Neural cell (in vitro differentiated cells): ENCODE data around the gene INSR.

ENCODE experiments used
- CTCF ChIP-seq: fragments of 450-650 bp; IDR thresholded peaks from 2 replicates; pipeline ENCODE4 v1.5.1; 2014; ENCODE audit warnings: antibody characterized with exemption, mild to moderate bottlenecking, moderate library complexity; ENCODE audit not compliant: poor library complexity, severe bottlenecking
- EZH2 ChIP-seq: fragments of 200-600, 300-800 bp; shearing (Covaris generic), sonication (generic); IDR thresholded peaks from 2 replicates; pipeline ENCODE4 v1.6.1; 2014; ENCODE audit warnings: antibody characterized with exemption, low read length, borderline replicate concordance, mild to moderate bottlenecking; ENCODE audit not compliant: insufficient read depth, poor library complexity, severe bottlenecking
- POLR2AphosphoS5 ChIP-seq: IDR thresholded peaks from 2 replicates; pipeline ENCODE4 v1.6.1; 2012
- RAD21 ChIP-seq: fragments of 450-650 bp; conservative IDR thresholded peaks from 2 replicates; pipeline ENCODE4 v1.6.1; 2014; ENCODE audit warnings: antibody characterized with exemption, mild to moderate bottlenecking, moderate library complexity
- SMC3 ChIP-seq: fragments of 450-650 bp; conservative IDR thresholded peaks from 2 replicates; pipeline ENCODE4 v1.6.1; 2014; ENCODE audit warnings: antibody characterized with exemption, mild to moderate bottlenecking, moderate library complexity; ENCODE audit not compliant: poor library complexity
- TAF1 ChIP-seq: IDR thresholded peaks from 2 replicates; pipeline ENCODE4 v1.6.1; 2012; ENCODE audit warnings: low read depth

- TF ChIP-seq CTCF (no peak), POLR2AphosphoS5 (no peak), EZH2 (no peak), RAD21 (no peak), TAF1 (no peak), SMC3 (no peak)
These were observed 1.8 kb downstream of the INSR start for GRCh38 chr19:7292352-7292949.
